Measurements from ENCODE around the gene MRPL37.

- TF ChIP-seq, protein P1, sequence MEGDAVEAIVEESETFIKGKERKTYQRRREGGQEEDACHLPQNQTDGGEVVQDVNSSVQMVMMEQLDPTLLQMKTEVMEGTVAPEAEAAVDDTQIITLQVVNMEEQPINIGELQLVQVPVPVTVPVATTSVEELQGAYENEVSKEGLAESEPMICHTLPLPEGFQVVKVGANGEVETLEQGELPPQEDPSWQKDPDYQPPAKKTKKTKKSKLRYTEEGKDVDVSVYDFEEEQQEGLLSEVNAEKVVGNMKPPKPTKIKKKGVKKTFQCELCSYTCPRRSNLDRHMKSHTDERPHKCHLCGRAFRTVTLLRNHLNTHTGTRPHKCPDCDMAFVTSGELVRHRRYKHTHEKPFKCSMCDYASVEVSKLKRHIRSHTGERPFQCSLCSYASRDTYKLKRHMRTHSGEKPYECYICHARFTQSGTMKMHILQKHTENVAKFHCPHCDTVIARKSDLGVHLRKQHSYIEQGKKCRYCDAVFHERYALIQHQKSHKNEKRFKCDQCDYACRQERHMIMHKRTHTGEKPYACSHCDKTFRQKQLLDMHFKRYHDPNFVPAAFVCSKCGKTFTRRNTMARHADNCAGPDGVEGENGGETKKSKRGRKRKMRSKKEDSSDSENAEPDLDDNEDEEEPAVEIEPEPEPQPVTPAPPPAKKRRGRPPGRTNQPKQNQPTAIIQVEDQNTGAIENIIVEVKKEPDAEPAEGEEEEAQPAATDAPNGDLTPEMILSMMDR (IDR thresholded peaks at IDR 0.05): no peak
- no peak for TF ChIP-seq ZFX (IDR thresholded peaks at IDR 0.05; ENCODE audit: borderline replicate concordance)
These were observed 46.3 kb downstream of the MRPL37 start for GRCh38 chr1:54246116-54246721.

All from 22Rv1 (cell line).